Peyer's patch (tissue), 4 donors: ENCODE measurements around the gene MYL6B.

ENCODE experiments used
- POLR2A ChIP-seq, 2 donors: fragments of 450-650 bp; IDR thresholded peaks; one replicate each; pipeline ENCODE4 v1.5.1; 2017; ENCODE audit warnings: antibody characterized with exemption in 2 of 2, mild to moderate bottlenecking in 2 of 2, moderate library complexity in 2 of 2
- TF ChIP-seq, protein P1 (sequence below), 6 experiments: fragments of 450-650 bp in 4 of 6; fragments of 200-600 bp in 2 of 6; sonication (generic) in 1 of 6; IDR thresholded peaks; one replicate each; pipeline ENCODE4 v1.5.1; 2017 to 2019; ENCODE audit warnings: antibody characterized with exemption in 6 of 6, mild to moderate bottlenecking in 3 of 6, moderate library complexity in 1 of 6

GRCh38 chr12:56178347-56178746, 26.0 kb downstream of the MYL6B start:
- TF ChIP-seq, protein P1, sequence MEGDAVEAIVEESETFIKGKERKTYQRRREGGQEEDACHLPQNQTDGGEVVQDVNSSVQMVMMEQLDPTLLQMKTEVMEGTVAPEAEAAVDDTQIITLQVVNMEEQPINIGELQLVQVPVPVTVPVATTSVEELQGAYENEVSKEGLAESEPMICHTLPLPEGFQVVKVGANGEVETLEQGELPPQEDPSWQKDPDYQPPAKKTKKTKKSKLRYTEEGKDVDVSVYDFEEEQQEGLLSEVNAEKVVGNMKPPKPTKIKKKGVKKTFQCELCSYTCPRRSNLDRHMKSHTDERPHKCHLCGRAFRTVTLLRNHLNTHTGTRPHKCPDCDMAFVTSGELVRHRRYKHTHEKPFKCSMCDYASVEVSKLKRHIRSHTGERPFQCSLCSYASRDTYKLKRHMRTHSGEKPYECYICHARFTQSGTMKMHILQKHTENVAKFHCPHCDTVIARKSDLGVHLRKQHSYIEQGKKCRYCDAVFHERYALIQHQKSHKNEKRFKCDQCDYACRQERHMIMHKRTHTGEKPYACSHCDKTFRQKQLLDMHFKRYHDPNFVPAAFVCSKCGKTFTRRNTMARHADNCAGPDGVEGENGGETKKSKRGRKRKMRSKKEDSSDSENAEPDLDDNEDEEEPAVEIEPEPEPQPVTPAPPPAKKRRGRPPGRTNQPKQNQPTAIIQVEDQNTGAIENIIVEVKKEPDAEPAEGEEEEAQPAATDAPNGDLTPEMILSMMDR (IDR thresholded peaks at IDR 0.05): no peak
- no peak for TF ChIP-seq POLR2A (IDR thresholded peaks at IDR 0.05)
